GM21737 (cell line): ENCODE data around the gene HCN2.
"Not testable (repeated sequence)": the region's sequence is repeated elsewhere in the genome, so short reads cannot be mapped to it uniquely, and the experiment has no call there.

Experiments used
- ATAC-seq: cut with Tn5 transposase; IDR thresholded peaks from one replicate; pipeline ENCODE4 v1.9.1; 2021; ENCODE audit warnings: mild to moderate bottlenecking, moderate library complexity; ENCODE audit not compliant: unreplicated experiment

The HCN2 gene

DNA sequence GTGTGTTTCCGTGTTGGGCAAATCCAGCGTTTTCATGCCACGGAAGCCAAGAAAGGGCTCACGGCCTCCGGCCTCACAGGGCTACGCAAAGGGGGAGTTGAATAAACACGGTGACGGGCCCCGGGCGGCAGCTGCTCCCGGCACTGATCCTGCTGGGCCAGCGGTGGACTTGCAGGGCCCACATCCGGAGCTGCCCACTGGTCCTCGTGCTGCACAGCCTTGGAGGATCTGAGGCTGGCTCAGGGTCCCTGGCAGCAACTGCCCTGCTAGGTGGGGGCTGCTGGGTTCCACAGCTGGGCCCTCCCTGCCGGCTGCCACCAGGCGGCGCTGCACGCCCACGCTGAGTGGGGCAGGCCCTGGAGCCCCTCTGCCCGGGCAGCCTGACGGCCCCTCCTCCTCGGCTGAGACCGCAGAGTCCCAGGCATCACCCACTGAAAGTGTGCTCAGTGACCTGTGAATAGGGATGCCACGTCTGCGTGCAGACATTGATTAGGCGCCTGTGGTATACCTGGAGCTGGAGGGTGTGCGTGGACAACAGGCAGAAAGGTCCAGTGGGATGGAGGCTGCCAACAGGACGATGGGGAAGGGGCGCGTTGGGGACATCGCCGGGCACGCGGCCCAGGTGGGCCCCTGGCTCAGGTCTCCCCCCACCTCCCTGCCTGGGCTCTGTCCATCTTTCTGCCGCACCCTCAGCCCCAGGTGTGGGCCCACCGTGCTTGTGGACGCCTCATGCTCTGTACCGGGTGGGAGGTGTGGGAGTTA lies 5.3 kb upstream of the HCN2 start:
- no peak for ATAC-seq

DNA sequence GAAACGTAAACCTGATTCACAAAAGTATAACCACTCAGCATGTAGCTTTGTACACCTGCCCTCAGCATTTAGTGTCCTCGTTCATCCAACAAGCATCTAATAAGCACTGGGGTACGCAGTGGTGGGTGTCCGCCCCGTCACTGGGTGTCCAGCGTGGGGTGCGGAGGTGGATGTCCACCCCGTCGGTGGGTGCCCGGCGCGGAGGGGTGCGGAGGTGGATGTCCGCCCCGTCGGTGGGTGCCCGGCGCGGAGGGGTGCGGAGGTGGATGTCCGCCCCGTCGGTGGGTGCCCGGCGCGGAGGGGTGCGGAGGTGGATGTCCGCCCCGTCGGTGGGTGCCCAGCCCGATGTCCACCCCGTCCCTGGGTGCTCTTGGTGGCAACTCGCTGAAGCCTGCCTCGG lies 4.5 kb upstream of the HCN2 start:
- not testable (repeated sequence) for ATAC-seq

DNA sequence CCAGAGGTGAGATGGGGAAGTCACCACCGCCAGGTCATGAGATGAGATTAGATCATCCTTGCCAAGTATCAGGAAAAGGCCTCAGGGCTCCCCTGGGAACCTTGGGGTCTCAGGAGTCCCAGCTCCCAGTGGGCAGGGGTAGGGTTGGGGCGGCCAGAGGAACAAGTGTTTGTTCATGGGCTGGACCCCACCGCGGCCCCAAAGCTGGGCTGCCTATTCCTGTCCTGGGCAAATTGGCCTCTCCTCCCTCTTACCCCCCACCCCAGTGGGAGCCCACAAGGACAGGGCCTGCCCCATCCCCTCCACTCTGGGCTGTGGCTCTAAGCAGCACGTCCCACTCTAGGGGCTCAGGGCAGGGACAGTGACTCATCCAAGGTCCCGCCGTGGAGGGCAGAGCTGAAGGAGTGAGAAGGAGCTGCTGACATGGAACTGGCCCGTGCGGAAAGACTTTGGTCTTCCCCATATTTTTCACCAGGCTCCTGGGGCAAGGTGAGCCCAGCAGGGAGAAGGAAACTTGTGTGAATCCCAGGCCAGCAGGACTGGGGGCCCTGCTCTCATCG lies 4.0 kb upstream of the HCN2 start:
- no peak for ATAC-seq

DNA sequence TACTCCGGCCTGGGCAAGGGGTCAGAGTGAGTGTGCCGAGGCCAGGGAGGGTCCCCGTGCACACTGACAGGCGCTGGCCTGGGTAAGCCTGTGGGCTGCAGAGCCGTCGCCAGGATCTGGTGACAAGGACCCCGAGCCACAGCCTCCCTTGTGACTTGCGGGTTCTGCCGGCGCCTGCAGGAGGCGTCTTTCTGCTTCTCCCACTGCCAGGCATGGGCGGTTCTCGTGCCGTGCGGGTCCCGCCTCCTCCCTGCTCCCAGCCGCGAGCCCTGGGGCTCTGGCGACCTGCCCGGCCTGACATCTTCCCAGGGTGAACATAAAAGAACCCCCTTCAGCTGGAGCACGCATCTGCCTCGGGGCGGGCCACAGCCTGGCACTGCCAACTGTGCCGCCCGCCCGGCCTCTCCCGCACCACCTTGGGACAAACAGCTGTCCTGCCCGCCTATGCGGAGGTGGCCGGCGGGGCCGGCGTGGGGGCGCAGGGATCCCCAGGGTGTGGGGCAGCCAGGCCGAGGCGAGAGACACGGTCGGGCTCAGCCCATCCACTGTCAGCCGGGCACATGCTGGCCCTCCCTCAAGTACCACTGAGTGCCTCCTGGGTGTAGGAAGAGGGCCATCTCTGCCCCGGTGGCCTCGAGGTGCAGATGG lies 1.5 kb upstream of the HCN2 start:
- no peak for ATAC-seq

DNA sequence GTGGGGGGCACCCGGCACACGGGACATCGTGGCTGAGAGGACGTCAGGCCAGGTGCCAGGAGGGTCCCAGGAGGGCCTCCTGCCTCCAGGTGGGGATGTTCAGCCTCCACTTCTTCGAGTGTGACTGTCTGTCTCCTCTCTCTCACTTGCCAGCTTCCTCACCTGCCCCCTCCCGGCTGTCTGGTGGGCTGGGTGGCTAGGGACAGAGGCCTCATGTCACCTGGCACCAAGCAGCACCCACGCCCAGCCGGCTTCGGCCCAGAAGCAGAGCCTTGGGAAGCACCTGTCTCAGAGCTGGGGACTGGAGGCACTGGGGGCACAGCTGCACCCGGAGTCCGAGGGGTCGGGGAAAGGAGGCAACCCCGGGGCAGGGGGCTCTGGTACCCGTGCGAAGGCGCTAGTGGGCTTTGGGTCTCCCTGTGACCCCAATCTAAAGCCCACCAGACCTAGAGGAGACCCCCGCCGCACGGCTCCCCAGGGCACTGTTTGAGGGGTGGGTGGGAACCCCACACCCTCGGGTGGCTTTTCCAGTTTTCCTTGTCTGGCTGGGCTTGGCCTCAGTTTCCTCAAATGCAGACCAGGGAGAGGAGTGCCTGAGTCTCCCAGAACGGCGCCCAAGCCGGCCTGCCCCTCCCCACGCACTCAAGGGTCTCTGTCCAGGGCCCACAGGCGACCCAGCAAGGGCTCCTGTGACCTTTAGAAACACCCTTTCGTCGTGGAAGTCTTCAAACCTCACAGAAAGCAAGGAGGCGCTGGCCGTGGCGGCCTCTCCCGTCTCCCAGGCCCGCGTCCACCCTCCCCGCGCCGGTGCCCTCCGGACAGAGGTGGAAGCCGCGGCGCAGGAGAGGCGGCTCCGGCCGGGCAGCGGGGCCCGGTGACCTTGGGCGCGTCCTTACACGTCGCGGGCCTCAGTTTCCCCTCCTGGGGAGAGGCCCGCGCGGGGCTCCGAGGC lies 664 bp upstream of the HCN2 start:
- no peak for ATAC-seq

DNA sequence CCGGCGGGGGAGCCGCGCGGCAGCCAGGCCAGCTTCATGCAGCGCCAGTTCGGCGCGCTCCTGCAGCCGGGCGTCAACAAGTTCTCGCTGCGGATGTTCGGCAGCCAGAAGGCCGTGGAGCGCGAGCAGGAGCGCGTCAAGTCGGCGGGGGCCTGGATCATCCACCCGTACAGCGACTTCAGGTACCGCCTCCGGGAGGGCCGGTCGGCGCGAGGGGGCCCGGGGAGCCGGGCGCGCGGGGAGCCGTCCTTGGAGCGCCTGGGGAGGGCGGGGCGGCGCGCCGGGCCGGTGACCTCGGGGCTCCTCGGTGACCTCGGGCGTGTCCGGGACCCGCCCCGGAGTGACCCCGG lies 690 bp downstream of the HCN2 start:
- no peak for ATAC-seq

DNA sequence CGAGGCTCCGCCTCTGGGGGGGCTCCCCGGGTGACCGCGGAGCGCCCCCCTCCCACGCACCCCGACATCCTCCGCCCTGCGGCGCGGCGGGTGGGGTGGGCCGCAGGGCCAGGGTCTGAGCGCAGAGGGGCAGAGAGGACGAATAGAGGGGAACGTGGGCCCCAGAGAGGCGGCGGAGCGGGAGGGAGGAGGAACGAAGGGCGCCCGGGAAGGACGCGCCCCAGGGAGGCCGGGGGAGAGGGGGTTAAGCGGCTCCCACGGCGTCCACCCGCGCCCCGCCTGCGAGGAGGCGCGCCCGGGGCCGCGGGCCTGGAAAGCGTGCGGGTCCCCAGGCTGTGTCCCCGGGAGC lies 1.0 kb downstream of the HCN2 start:
- ATAC-seq = no peak

DNA sequence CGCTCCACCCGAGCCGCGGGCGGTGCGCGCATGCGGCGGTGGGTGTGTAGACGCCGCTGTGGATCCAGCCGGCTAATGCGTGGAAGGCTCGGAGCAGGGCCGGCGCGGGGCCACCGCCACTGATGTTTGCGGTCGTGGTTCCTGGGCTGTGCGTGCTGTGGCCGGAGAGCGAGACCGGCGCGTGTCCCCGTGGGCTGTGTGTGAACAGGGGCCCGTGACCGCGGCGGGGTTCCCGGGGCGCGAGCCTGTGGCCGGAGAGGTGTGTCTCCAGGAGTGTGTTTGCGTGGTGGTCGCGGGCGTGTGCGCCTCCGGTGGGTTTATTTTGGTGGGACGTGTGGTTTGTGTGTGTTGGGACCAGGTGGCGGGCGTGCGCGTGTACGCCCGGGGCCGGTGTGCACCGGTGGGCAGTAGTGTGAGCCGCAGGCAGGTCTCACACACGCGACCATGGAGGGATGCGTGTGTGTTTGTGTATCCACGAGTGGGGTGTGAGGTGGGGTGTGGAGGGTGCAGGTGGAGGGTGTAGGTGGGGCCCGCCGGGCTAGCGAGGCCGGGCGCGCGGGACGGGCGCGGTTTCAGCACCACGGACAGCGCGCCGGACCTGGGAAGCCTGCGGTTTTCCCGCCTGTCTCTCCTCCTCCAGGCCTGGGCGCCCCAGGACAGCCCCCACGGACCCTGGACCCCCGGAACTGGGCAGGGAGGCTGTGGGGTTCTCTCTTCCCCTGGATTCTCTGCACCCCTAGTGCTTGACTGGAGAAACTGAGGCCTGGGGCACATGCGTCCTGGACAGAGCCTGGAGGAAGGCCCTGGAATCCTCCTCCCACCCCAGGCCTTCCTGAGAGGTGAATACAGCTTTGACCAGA lies 1.6 kb downstream of the HCN2 start:
- ATAC-seq = no peak

DNA sequence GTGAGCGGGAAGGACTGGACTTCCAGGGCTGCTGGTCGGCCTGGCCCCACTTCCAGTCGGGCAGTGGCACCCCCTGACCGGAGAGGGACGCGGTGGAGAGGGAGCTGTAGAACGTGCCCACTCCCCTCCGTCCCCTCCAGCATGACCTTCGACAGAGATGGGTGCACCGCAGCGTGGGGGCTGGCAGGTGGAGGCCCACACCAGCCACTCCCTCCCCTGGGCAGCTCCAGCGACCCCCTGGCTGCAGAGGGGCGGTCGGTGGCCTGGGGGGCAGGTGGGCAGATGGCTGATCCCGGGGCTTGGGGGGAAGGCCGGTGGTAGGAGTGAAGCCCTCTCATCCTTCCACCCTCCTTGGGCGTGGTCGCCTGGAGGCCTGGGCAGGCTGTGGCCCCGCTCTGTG lies 2.4 kb downstream of the HCN2 start:
- no peak for ATAC-seq

DNA sequence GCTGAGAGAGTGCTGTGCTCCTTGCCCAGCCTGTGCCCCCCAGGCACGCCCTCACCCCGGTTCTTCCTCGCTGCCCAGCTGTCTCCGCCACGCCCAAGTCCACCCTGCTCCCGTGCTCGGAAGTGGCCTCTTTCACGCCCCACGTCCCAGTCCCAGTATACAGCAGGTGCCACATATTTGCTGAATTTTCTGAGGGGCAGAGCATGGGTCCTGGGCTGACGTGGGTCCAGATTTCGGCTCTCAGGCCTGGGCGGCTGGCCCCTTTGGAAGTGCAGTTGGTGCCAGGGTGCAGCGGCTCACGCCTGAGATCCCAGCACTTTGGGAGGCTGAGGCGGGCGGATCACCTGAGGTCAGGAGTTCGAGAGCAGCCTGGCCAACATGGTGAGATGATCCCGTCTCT lies 3.4 kb downstream of the HCN2 start:
- no peak for ATAC-seq

DNA sequence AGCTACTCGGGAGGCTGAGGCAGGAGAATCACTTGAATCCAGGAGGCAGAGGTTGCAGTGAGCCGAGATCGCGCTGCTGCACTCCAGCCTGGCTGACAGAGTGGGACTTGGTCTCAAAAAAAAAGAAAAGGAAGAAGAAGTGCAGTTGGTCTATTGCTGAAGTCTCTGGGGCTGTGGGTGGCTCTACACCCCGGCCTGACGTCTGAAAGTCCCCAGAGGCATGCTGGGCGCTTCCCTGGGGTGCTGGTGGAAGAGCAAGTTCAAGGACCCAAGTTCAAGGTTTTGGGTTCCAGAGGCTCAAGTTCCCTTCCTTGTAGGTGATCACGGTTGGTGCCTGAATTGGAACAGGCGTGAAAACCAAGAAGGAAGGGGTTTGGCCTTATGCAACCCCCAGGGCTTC lies 3.8 kb downstream of the HCN2 start:
- no peak for ATAC-seq

DNA sequence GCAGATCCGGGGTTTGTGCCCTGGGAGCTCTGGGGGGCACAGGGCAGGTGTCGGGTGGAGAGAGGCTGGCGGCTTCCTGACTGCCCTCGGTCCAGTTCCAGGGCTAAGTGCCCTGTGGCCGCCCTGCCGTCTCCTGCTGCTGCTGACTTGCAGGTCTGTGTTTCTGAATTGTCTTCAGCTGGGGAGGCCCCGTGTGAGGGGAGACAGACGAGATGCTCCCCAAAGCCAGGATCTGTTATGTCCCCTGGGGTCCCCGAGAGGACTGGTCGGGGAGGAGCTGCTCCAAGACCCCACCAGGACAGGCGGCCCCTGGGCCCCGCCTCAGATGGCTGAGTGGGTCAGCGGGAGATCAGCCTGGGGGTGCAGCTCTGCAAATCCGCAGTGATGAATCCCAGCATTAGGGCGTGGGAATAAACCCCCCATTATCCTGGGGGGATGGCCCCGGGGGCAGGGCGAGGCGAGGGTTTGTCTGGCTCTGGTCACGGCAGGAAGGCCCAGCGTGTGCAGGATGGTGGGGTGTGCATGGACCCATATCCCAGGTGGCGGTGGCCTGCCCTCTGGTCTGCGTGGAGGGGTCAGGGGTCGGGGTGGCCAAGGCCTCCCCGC lies 4.7 kb downstream of the HCN2 start:
- no peak for ATAC-seq

DNA sequence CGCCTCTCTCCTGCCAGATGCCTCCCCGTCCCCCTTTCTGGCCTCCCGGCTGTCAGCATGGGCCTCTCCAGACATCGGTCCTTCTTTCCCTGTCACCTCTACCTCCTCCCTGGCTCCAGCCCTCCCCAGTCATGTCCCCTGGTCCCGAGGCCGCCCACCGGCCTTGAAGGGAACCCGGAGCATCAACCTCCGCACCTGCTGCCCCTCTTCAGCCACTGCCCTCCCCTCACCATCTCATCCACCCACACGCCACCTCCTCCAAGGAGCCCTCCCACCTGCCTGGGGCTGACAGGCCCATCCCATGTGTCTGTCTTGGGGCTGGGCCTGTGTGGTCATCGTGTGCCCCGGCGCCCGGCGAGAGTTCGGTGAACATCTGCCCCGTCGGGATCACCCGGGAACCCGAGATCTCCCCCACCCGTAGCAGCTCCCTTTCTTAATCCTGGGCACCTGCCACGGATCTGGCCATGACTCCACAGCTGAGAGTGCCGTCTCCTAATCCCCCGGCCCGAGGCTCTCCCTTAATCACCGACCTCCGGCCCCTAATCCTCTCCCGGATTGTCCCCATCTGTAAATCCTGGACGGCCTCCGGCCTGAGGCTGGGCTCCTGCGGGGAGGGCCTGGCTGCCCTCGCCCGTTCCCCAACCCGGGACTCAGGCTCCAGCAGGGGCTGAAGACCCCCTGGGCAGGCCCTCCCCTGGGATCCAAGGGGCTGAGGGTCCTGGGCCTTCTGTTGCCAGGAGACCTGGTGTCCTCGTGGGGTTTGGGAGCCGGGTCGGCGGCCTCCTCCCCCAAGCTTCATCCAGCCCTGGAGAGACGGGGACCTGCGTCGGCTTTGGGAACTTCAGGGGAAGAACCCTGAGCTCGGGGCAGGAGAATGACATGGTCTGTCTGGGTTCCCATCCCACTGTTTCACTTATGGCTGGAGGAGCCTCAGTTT lies 5.9 kb downstream of the HCN2 start:
- no peak for ATAC-seq

DNA sequence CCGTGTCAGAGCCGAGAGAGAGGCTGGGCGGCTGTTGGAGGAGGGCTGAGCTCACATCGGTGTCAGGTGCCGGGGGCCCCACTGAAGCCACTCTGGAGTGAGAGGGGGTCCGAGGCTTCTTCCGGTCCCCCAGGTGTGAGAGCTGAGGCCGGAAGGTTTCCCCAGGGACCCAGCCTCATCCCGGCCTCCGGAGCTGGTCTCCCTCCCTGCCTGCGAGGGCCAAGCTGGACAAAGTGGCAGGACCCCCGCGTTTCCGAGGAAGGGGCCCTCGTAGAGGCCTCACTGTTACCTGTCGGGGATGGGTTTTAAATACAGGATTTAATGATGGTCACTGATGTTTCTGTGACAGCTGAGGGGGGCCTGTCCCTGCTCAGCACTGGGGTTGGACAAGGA lies 6.6 kb downstream of the HCN2 start:
- no peak for ATAC-seq

DNA sequence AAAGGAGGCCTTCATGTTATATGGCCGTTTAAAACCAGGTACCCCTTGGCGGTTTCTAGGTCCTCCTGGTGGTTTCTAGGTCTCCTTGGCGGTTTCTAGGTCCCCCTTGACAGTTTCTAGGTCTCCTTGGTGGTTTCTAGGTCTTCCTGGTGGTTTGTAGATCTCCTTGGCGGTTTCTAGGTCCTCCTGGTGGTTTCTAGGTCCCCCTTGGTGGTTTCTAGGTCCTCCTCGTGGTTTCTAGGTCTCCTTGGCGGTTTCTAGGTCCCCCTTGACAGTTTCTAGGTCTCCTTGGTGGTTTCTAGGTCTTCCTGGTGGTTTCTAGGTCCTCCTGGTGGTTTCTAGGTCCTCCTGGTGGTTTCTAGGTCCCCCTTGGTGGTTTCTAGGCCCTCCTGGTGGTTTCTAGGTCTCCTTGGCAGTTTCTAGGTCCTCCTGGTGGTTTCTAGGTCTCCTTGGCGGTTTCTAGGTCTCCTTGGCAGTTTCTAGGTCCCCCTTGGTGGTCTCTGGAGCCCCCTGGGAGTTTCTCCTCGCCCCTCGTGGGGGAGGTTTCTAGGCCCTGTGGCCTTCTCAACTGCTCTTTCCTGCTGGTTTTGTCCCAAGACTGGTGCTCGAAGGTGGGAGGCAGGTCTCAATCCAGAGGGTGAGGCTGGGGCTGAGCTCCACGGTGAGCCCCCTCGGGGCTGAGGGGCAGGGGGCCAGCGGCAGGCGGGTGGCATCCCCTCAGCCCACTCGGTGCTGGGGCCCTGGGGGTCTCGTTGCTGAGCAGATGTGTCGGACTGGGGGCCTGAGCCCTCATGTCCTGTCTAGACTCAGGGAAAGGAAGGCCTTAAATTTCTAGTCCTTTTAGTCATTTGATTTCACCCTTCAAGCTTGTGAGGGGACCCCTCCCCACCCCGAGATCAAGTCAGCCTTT lies 8.0 kb downstream of the HCN2 start:
- ATAC-seq = no peak

DNA sequence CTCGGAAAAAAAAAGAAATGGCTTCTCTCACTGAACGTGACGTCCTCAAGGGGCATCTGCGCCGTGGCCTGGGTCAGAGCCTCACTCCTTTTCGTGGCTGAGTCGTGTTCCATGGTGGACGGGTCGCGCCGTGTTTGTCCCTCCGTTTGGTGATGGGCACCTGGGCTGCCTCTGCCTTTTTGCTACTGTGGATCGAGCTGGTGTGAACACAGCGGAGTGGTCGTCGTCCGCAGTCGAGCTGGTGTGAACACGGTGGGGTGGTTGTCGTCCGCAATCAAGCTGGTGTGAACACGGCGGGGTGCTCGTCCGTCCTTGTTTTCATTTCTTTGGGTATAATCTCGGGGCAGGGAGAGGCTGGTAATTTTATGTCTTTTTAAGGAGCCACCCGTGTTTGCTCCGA lies 11.6 kb downstream of the HCN2 start:
- no peak for ATAC-seq

DNA sequence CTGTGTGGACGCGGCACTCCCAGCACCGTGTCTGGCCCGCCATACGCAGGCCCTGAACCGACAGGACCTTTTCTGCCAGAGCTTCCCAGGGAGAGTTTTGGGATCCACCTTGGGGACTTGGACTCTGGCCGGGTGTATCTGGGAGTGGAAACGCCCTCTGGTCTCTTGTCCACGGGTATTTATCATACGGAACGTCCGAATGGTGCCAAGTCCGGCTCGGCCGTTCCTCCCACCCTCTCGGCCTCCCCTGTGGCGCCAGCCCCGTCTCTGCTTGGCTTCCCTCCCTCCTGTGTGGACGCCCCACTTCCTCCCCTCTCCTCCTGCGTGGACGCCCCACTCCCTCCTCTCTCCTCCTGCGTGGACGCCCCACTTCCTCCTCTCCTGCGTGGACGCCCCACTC lies 12.1 kb downstream of the HCN2 start:
- ATAC-seq = no peak
